HUDEP-2 (cell line): ENCODE measurements around the gene EIF3K.

Source experiments
- DNase-seq, 76 experiments: peaks; one replicate each; lab custom pipeline; 2025; ENCODE audit not compliant: unreplicated experiment in 76 of 76; lab: John Stamatoyannopoulos, UW

Gene EIF3K

DNA sequence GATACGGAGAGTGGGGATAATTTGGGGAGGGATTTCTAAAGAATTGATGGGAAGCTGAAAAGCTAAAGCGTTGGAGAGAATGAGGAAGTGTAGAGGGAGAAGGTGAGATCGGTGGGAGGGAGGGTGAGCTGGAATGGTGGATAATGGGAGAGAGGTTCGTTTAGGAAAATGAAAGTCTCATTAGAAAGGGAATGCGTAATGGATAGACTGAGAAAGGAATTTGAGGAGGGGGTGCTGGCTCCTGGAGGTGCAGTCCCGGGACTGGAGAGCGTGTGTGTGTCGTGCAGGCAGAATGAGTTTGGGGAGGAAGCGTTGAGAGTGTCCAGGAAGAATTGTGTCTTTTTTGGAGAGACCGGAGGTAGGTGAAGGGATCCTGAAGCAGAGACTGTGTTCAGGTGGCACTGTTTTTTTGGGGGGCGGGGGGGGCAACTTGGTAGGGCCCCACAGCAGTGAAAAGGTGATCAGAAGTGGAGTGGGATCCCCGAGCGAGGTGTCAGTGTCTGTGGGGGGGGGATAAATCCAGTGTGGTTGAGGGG is 29.8 kb downstream of the EIF3K start:
- no peak for DNase-seq

DNA sequence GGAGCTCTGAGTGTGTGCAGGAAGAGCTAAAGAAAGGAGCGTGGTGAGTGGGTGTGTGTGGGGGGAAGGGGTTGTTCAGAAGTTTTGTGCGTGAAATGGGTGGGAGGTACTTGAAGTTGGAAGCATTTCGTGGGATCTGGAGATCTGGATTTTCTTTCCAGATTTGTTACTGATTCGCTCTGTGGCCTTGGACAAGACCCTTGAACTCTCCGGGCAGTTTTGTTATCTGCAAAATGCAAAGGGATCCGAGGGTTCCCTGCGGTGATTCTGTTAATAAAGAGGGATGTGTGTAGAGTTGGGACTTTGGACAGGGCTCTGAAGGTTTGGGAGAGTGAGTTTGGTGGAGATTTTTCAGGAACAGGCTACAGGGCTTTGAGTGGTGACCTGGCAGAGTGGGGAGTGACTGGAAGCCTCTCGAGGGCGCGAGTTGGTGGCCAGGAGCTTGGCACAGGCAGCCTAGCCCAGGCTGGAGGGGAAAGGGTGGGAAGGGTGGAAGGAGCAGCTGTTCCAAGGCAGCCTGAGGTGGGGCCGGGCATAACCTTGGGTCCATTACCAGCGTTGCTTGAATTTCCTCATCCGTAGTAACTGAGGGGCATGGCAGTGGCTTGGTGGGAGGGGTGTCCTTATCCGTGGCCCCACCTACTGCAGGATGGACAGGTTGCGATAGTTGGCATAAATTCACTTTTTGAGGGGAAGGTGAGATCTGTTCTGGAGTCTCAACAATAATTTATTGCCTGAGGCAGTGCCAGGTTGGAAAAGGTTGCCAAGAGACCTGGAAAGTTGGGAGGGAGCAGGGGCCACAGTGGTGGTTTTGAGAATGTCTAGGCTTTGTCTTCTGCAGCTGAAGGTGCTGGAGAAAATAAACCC is 30.6 kb downstream of the EIF3K start:
- peak in 10 of 76 experiments; percentile 16 to 34 (median 22) for DNase-seq

DNA sequence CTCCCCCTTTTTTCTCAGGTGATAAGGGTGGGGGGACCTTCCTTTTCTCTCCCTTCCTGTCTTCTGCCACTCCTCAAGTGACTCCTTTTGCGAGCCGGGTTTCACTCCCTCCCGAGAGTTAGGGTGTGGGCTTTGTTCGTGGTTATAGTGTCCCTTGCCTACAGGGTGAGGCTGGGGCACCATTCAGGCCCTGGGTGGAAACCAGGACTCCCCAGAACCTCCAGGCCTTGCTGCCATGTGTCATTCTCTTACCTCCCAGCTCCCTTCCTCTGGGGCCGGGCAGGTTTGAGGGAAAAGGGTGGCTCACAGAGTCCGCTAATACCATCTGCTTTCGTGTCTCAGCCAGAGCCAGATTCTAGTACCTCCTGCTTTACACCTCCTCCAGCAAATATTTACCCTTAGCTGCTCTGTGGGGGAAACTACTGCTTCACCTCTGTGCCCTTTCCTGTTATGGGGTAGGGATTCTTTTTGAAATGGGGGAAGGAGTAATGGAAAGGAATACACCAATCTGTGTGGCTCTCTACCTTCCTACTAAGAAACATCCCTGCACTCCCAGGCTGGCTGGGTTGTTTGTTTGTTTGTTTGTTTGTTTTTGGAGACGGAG is 31.3 kb downstream of the EIF3K start:
- DNase-seq = peak in 1 of 76 experiments; percentile 21

DNA sequence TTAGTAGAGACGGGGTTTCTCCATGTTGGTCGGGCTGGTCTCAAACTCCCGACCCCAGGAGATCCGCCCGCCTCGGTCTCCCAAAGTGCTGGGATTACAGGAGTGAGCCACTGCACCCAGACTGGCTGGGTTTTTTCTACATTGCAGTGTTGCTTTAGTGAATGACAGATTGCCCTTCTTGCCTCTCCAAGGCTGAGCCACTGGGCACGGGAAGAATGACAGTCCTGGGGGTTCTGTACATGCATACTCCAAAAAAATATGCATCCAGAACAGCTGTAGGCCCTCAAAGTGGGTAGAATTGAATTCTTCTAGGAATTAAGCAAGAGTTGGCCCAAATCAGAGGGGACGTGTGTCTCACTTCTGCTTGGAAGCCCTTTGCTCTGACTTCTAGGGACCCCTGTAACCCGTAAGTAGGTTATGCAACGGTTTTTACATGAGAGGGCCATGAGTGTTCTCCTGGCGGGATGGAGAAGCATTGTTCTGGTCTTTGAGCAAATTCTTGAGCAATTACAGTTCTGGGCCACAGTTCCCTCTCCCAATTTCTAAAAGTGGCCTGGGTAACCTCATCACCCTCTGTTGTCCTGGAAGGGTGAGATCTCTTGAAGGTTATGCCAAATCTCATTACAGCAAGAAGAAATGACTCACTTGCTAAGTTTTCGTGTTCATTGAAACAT is 32.1 kb downstream of the EIF3K start:
- DNase-seq = no peak

DNA sequence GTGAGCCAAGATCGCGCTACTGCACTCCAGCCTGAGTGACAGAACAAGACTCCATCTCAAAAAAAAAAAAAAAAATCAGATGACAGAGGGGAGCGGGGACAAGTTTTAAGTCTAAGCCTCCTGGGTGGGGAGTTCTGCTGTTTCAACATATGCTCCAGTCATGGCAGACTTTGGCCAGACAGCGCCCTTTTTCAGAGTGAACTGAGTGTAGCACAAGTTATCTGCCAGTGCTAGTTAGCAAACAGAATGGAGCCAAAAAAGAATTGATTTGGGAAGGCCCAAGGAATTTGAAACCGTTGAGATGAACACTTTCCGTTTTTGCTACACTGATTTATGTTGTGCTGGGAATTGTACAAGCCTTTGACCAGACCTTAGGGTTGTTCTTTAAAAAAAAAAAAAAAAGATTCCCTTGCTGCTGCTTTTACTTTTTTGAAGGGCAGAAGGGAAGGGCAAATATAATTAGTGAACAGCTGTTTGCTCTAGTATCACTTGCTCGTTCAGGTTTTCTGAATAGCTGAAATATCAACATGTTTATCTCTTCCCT is 34.1 kb downstream of the EIF3K start:
- no peak for DNase-seq

DNA sequence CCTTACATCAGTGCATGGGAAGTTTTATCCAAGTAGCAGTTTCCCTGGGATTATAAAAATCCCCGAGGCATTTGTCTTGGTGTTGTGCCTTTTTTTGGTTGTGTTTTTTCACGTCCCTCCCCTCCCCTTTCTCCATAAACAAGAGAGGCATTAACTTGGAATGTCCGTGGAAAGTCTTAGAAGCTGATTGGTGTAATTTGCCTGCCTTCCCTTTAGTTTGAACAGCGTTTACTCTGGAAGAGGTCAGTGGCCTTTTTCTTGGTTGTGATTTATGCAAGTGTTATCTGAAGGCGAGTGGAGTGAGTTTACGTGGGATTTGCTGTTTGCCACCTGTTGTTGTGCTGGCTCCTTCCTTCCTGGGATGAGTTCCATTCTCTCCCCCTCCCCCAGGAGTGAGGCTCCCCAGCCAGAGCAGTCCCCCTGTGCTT is 35.7 kb downstream of the EIF3K start:
- no peak for DNase-seq

DNA sequence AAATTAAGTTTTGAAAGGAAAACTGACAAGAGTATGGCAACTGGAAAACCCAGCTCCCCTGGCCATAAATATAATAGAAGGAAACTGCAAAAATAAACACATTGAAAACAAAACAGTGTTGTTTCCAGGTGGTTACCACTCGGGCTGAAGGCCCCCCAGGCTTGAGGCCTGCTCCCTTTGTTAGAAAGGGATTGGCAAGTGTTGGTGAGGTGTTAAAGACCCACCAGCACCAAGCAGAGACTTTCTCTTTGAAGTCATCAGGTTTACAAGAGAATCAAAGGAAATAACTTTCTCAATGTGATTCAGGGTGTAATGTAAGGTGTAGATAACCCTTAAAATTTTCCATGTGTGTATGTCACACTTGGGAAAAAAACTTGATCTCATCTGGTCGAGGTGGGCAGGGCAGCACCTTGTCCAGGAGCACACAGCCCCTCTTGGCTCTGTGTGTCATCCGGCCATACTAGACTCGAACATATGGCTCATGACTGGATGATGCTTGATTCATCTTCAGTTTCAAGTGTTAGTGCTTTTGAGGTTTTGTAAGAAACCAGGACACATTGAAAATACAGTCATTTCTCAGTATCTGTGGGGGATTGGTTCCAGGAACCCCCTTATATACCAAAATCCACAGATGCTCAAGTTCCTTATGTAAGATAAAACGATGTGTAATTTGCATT is 36.3 kb downstream of the EIF3K start:
- DNase-seq = no peak

DNA sequence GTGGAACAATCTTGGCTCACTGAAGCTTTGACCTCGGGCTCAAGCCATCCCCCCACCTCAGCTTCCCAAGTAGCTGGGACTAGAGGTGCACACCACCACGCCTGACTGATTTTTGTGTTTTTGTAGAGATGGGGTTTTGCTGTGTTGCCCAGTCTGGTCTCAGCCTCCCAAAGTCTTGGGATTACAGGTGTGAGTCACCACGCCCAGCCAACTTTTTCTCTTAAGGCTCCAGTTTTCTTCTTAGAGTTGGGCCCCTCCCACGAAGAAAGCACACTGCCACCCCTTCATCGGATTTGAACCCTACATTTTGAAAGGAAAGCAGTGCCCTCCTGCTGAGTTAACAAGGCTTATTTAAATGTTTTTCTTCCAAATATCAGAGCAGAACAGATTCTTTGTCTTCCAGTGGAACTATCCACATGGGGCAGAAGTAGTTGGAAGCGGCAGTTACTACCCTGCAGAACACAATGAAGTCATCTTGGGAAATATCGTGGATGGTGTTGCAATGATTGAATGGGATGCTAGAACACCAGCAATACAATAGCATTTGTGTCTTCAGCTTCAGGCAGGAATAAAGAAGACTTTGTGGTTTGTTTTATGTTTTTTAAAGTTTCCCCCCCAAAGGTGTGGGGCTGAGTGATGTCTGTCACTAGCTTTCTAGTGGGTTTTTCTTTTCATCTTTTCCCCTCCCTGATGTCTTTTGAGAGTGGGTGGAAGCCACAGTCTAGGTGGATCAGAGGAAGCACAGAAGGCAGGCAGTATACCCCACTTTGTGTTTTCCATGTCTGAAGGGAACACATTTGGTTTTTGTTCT is 37.4 kb downstream of the EIF3K start:
- DNase-seq = no peak

DNA sequence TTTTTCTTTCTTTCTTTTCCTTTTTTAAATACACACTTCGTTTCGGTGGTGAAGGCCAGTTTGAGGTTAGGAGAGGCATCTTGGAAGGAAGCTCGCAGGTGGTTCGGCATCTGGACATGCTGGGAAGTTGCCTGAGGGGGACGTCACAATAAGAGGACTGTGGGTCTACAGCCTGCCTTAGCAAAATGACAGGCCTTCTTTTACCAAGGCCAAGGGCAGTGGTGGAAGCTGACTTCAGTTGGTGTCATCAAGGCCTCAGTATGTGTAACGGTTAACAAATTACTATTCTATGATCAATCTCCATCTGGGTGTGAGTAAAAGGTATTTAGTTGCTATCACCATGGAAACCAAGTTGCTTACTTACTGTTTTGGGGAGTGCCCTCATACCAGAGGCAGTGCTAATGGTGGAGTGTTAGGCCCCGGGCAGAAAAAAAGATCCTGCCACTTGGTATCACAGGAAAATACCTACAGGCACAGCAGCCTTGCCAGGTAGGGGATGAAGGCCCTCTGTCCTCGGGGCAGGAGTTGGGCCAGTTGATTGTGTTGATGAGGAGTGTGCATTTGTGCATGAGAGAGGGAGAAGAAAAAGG is 38.7 kb downstream of the EIF3K start:
- DNase-seq = no peak

DNA sequence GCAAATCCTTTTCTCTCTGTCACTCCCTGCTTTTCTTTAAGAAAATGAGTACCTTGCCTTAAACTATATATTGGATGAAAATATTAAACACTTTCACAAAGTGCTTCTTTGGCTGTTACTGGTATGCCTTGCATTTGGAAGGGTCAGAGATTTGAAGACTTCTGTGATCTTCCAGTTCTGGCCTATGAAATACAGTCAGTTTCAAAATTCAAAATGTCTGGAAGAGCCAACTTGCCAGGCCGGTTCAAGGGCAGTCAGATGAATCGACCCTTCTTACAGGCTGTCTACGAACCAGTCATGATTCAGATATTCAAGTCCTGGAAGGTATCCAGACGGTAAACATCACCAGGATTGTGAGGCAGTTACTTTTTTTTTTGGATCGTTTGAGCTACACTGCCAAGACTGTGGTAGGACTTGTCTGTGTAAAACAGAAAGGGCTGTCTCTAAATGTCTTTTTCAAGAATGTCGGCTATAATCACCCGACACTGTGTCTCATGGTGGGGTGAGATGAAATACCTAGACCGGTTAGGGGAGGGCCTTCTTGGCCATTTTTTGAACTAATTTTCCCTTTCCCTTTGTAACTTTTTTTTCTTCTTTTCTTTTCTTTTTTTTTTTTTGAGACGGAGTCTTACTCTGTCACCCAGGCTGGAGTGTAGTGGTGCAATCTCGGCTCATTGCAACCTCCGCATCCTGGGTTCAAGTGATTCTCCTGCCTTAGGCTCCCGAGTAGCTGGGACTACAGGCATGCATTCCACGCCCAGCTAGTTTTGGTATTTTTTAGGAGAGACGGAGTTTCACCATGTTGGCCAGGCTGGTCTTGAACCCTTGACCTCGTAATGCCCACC is 39.7 kb downstream of the EIF3K start:
- DNase-seq = no peak

DNA sequence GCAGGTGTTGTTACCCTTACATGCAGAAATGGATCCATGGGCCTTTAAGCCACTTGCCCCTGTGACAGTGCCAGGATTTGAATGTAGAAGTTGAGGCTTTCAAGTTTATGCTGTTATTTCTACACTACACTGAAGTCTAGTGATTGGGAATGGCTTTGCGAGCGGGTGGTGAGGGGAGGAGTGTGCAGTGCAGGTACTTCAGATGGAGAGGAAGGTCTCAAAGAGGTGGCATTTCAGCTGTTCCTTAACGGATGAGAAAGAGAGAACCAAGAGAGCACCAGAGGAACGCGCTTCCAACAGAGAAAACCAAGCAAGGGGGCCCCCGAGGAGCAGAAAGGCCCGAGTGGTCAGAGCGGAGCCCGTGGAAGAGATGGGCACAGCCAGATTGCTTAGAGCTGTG is 41.7 kb downstream of the EIF3K start:
- DNase-seq = no peak

DNA sequence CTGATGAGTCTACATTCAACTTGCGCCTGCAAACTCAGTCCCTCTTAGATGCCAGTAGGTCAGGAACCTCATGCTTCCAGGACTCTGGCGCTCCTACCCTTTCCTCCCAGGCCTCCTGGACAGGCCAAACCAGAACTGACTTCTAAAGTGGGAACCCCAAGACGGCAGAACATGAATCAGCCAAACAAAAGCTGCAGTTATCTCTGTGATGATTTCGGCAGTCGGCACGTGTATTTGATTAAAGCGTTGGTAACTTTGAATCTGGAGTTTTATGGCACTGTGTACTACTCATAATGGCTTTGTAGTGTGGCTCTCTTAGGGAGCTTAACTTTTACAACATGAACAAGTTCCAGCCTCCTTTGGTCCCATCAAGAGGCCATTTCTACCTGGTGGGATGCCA is 42.1 kb downstream of the EIF3K start:
- DNase-seq = no peak

DNA sequence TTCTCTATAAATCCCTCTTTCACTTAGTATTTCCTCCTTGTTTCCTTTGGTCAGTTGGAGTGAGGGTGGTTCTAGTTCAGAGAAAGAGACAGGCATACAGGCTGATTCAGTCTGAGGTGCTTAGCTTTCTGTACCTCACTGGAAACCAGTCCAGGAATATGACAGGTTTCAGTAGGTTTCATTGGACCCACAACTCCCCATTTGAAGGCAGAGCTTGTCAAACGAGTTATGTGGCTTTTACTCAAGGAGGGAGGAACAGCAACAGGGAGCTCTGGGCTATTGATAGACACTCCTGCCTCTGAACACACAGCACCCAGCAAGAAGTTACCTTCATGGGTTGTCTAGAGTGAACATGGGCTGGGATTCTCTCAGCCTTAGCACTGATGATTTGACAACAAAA is 43.0 kb downstream of the EIF3K start:
- no peak for DNase-seq

DNA sequence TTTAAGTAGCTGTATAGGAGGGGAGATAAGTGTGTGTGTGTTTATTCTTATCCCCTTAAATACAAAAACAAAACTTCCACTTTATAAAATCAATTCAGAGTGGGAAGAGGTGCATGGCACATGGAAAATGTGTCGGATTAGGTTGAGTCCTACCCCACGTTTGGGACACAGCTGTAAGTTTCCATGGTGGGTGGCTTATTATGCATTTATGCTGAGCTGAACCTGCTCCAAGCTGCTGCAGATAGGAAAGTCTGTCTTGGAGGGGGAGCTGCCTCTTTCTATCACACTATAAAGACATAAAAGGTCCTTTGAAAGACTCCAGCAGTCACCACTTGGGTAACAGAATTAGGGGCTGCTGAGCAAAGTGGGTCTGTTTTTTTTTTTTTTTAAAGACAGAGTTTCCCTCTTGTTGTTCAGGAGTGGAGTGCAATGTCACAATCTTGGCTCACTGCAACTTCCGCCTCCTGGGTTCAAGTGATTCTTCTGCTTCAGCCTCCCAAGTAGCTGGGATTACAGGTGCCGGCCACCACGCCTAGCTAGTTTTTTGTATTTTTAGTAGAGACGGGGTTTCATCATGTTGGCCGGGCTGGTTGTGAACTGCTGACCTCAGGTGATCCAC is 43.7 kb downstream of the EIF3K start:
- DNase-seq = no peak

DNA sequence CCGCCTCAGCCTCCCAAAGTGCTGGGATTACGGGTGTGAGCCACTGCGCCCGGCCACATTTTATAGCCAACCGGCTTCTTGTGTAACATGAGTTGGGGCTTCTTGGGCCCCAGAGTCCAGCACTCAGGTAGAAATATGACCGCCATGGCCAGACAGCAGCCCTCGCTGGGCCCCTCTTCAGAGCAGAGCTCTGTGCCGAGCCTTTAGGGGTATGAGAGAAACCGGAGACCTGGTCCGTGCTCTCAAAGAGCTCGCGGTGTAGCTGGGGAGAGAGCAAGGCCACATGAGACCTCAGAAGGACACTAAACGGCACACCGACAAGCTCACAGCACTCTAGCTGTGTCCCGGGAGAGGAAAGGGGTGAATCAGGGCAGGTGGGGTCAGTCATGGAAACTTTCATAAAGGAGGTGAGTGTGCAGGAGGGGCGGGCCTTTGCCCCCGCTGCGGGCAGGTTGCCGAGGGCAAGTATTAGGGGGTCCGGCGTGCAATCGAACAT is 44.2 kb downstream of the EIF3K start:
- no peak for DNase-seq

DNA sequence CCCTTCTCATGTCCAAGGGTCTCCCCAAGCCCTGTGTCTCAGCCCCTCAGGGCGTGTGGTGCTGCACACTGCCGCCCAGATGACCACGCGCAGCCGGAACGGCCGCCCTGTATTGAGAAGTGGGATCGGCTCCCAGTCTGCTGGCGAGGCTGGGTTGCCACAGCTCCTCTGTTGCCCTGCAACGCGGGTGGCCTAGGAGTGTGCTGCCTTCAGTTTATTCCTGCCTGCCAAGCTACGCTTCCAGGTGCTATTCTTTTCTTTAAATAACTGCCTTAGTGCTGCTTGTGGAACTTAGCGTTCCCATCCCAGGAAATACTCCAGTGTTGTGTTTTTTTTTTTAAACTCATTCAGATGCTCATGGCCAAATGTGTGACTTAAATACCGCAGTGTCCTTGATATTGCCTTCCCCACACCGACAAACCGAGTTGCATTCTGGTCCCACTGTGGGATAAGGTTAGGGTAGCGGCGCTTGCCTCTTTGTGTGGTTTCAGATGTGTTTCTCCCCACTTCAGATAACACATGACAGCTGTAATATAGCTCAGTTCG is 45.0 kb downstream of the EIF3K start:
- no peak for DNase-seq

DNA sequence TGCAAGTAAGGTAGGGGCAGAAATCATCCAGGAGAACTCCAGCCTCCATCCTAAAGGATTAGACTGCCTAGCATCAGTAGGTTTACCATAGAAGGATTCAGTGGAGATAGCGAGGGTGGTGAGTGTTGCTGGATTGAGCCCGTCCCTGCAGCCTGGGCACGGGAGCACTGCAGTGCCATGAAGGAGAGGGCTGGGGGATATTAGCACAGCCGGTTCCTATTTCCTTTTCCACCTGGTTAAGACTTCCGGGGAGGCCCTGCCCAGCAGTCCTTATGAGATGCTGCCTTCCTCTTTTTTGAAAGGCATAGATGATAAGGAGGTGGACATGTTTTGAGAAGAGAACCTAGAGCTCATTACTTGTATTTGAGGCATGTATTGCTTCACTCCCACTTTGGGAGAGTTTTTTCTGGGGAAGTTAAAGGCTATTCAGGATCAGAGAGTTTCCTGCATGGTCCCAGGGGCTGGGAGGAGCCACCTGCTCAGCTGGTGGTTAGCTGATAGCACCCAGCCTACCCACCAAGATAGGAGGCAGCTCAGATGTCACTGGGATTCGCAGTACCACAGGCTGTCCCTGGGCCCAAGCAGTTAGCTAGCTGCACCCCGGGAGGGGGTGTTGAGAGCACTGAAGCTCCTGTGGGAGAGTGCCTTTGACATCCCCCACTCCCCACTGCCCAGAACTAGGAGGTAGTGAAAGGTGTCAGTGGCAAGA is 45.7 kb downstream of the EIF3K start:
- DNase-seq = peak in 59 of 76 experiments; percentile 21 to 76 (median 53)
